Mesendoderm (in vitro differentiated cells): ENCODE results near the gene SRGAP3.

Experiments
- DNase-seq: peaks from one replicate; pipeline ENCODE4 v3.0.0; 2013
- H2AK5ac ChIP-seq: 2 replicates; pipeline ENCODE4 v1.6.1; 2013; ENCODE audit warnings: low read length, inconsistent platforms
- H2BK120ac ChIP-seq: 2 replicates; pipeline ENCODE4 v1.6.1; 2013; ENCODE audit warnings: low read depth, mild to moderate bottlenecking, low read length, moderate library complexity, mixed read lengths
- H2BK15ac ChIP-seq: replicated peaks from 2 replicates; pipeline ENCODE4 v1.6.1; 2013; ENCODE audit warnings: low read depth, mild to moderate bottlenecking, moderate library complexity
- H2BK5ac ChIP-seq: 2 replicates; pipeline ENCODE4 v1.6.1; 2013; ENCODE audit warnings: low read length, inconsistent platforms
- H3K18ac ChIP-seq: 2 replicates; pipeline ENCODE4 v1.6.1; 2013; ENCODE audit warnings: mild to moderate bottlenecking, low read length, mixed read lengths
- H3K23ac ChIP-seq: one replicate; pipeline ENCODE4 v1.6.1; 2013; ENCODE audit warnings: low read length
- H3K27ac ChIP-seq: 2 replicates; pipeline ENCODE4 v1.5.1; 2013; ENCODE audit warnings: low read depth, mild to moderate bottlenecking, inconsistent platforms, low read length, moderate library complexity
- H3K27me3 ChIP-seq: 2 replicates; pipeline ENCODE4 v1.6.1; 2013; ENCODE audit warnings: low read length, control low read depth, mild to moderate bottlenecking, inconsistent platforms; ENCODE audit not compliant: insufficient read depth, poor library complexity
- H3K36me3 ChIP-seq: 2 replicates; pipeline ENCODE4 v1.6.1; 2013; ENCODE audit warnings: low read length, inconsistent platforms; ENCODE audit not compliant: control insufficient read depth, insufficient read depth
- H3K4ac ChIP-seq: one replicate; pipeline ENCODE4 v1.6.1; 2013; ENCODE audit warnings: low read depth, mild to moderate bottlenecking, low read length, moderate library complexity
- H3K4me1 ChIP-seq: 2 replicates; pipeline ENCODE4 v1.6.1; 2013; ENCODE audit warnings: low read depth, low read length, inconsistent platforms; ENCODE audit not compliant: control insufficient read depth
- H3K4me2 ChIP-seq: 2 replicates; pipeline ENCODE4 v1.6.1; 2013; ENCODE audit warnings: low read length
- H3K4me3 ChIP-seq: 2 replicates; pipeline ENCODE4 v1.5.1; 2013; ENCODE audit warnings: mild to moderate bottlenecking, low read length
- H3K56ac ChIP-seq: one replicate; pipeline ENCODE4 v1.6.1; 2013; ENCODE audit warnings: low read length
- H3K79me1 ChIP-seq: 2 replicates; pipeline ENCODE4 v1.6.1; 2013; ENCODE audit warnings: low read length, inconsistent platforms
- H3K79me2 ChIP-seq: 2 replicates; pipeline ENCODE4 v1.6.1; 2013; ENCODE audit warnings: mild to moderate bottlenecking, low read length; ENCODE audit not compliant: control insufficient read depth, insufficient read depth
- H3K9ac ChIP-seq: 2 replicates; pipeline ENCODE4 v1.6.1; 2013; ENCODE audit warnings: low read length, inconsistent platforms
- H4K5ac ChIP-seq: one replicate; pipeline ENCODE4 v1.6.1; 2013; ENCODE audit warnings: low read length
- H4K8ac ChIP-seq: one replicate; pipeline ENCODE4 v1.6.1; 2013; ENCODE audit warnings: low read depth, mild to moderate bottlenecking, control low read depth, low read length, moderate library complexity
- WGBS: extraction: QIAGEN DNeasy Blood & Tissue Kit; methylation state at CpG from one replicate; pipeline ENCODE4 v1.1.7; 2013; ENCODE audit warnings: low lambda C conversion rate, missing lambda C conversion rate; ENCODE audit not compliant: insufficient coverage; ENCODE audit errors: extremely low coverage; 5-methylcytosine and 5-hydroxymethylcytosine counted together

The SRGAP3 gene

DNA sequence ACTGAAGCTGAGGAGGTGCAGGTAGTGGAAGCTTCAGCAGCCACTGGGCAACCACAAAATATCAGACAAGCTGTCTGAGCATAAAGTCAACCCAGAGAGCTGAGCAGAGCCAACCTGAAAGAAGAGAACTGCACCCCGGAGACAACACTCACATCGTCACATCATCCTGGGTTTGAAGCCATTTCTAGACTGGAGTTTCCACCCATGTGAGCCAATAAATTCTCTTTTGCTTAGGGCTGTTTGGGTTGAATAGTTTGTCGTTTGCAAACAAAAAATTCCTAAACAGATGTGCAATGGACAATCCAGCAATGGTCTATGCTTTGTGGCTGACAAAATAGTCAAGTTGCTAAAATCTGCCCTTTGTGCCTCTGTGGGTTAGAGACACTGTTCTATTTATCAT, 270.9 kb downstream of the SRGAP3 start:
- Histone ChIP-seq H3K4me3 (no peak overlapping the region), H2BK5ac (no peak overlapping the region), H3K4me1 (no peaks in the 10 kb centered on the region), H2AK5ac (no peak overlapping the region), H3K79me1 (no peaks in the 10 kb centered on the region), H3K9ac (no peak overlapping the region), H3K56ac (no peak overlapping the region), H4K8ac (no peak overlapping the region), H3K36me3 (no peaks in the 10 kb centered on the region), H3K4ac (no peak overlapping the region), H3K18ac (no peak overlapping the region), H4K5ac (no peak overlapping the region), H3K27me3 (no peaks in the 10 kb centered on the region), H2BK120ac (no peak overlapping the region), H3K79me2 (no peaks in the 10 kb centered on the region), H2BK15ac (no peak overlapping the region), H3K4me2 (no peak overlapping the region), H3K23ac (no peak overlapping the region), H3K27ac (no peak overlapping the region)
- no peak for DNase-seq
- WGBS: no CpG with 5 or more reads among the region's 3 CpGs

DNA sequence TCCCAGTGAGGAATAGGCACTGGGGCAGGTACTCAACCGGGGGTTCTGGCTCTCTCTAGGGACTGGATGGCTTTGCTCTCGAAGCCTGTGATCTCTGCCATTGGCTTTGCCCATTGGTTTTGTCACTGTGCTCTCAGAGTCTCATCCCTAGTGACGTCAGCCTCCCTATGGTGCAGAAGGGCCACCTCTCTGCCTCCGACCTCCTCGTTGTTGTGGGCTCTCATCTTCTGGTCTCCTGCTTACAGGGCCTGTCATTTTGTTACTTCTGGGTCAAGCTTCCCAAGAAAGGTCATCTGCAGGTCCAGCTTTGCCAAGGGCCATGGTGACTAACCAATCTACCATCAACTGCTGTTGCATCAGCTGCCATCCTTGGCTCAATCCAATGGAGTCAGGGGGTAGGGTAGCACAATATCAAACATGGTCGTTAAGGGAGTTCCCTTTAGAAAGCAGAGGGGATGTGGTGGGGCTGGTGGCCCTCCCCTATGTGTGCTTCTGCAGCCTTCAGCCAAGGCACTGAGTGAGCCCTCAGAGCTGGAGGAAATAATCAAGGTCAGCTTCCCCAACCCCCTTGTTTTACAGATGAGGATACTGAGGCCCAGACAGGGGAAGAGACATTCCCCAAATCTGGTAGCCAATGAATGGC, 272.8 kb downstream of the SRGAP3 start:
- H3K4me1 ChIP-seq: no peaks in the 10 kb centered on the region
- no peaks in the 10 kb centered on the region for H3K27me3 ChIP-seq
- H2BK120ac ChIP-seq: no peak overlapping the region
- H2BK15ac ChIP-seq: no peak overlapping the region
- no peak overlapping the region for H3K23ac ChIP-seq
- no CpG with 5 or more reads among the region's 6 CpGs for WGBS
- no peaks in the 10 kb centered on the region for H3K36me3 ChIP-seq
- H4K5ac ChIP-seq: no peak overlapping the region
- H3K9ac ChIP-seq: no peak overlapping the region
- H3K18ac ChIP-seq: no peak overlapping the region
- H3K4ac ChIP-seq: no peak overlapping the region
- no peak overlapping the region for H3K4me2 ChIP-seq
- no peaks in the 10 kb centered on the region for H3K79me1 ChIP-seq
- H3K79me2 ChIP-seq: no peaks in the 10 kb centered on the region
- H2AK5ac ChIP-seq: no peak overlapping the region
- H3K4me3 ChIP-seq: no peak overlapping the region
- DNase-seq: no peak
- no peak overlapping the region for H3K27ac ChIP-seq
- H2BK5ac ChIP-seq: no peak overlapping the region
- no peak overlapping the region for H3K56ac ChIP-seq
- no peak overlapping the region for H4K8ac ChIP-seq

DNA sequence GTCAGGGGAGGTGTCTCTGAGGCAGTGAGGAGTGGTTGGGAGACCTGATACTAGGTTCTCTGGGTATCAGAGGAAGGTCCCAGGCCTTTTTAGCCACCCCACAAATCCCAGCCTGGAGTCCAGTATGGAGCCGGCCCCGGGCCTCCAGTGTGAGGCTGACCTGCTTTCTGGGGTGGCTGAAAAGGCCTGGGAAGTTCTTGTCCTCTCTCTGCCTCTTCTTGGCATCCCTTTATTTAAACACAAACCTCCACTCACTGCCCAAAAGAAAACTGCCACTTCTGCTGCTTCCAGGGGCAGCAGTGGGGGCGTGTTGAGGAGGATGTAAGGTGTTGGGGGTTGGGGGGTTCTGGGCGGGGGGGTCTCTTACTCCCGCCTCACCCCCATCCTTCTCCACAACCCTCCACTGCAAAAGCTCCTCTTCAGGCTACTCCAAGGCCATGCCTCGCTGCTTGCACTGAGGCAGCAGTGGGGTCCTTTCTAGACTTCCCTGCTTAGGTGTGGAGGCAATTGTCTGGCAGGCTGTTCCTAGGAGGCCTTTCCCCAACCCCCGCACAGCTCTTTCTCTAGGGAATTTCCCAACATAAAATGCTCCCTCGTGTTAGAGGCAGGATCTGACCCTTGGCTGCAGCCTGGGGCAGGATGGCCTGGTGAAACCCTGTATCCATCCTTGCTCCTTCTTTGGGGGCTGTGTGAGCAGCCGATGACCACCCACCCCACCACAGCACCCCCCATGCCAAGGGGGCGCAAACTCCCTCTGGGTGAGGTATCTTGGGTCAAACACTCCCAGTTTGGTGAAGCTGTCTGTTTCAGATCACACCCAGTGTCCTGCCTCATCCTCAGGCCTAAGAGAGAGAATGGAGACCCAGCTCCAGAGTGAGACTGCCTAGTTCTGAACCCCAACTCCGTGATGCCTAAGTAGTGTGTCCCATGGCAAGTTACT, 274.1 kb downstream of the SRGAP3 start:
- Histone ChIP-seq H3K79me2 (no peaks in the 10 kb centered on the region), H2BK15ac (no peak overlapping the region), H3K4me2 (no peak overlapping the region), H3K79me1 (no peaks in the 10 kb centered on the region), H2AK5ac (no peak overlapping the region), H3K4me1 (no peaks in the 10 kb centered on the region), H4K5ac (no peak overlapping the region), H3K36me3 (no peaks in the 10 kb centered on the region), H3K23ac (no peak overlapping the region), H3K4ac (no peak overlapping the region), H3K27me3 (no peaks in the 10 kb centered on the region), H2BK5ac (no peak overlapping the region), H4K8ac (no peak overlapping the region), H3K4me3 (no peak overlapping the region), H3K9ac (no peak overlapping the region), H3K18ac (no peak overlapping the region), H2BK120ac (no peak overlapping the region), H3K27ac (no peak overlapping the region), H3K56ac (no peak overlapping the region)
- WGBS: no CpG with 5 or more reads among the region's 11 CpGs
- DNase-seq: no peak

DNA sequence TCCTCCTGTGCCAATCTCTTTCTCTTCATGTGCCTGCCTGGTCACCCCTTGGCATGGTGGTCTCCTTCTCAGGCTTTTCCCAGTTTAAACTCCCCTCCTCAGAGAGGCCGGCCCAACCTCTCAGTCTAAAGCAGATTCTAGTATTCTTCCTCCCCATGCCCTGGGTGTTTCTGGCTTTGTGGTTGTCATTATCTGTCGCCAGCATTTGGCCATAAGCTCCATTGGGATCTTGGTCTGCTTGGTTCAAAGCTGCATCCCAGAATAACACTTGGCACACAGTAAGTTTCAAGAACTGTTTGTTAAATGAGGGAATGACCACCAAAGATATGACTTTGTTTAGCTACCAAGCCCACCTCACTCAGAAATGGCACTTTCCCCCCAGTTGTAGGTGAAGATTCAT, 275.0 kb downstream of the SRGAP3 start:
- Histone ChIP-seq H2BK15ac (no peak overlapping the region), H3K4me1 (no peaks in the 10 kb centered on the region), H3K79me1 (no peaks in the 10 kb centered on the region), H3K27ac (no peak overlapping the region), H3K9ac (no peak overlapping the region), H3K18ac (no peak overlapping the region), H2BK120ac (no peak overlapping the region), H3K4ac (no peak overlapping the region), H3K56ac (no peak overlapping the region), H3K4me2 (no peak overlapping the region), H3K79me2 (no peaks in the 10 kb centered on the region), H2BK5ac (no peak overlapping the region), H4K5ac (no peak overlapping the region), H3K4me3 (no peak overlapping the region), H4K8ac (no peak overlapping the region), H3K36me3 (no peaks in the 10 kb centered on the region), H2AK5ac (no peak overlapping the region), H3K23ac (no peak overlapping the region), H3K27me3 (no peaks in the 10 kb centered on the region)
- WGBS: no CpG with 5 or more reads among the region's 2 CpGs
- DNase-seq: no peak

DNA sequence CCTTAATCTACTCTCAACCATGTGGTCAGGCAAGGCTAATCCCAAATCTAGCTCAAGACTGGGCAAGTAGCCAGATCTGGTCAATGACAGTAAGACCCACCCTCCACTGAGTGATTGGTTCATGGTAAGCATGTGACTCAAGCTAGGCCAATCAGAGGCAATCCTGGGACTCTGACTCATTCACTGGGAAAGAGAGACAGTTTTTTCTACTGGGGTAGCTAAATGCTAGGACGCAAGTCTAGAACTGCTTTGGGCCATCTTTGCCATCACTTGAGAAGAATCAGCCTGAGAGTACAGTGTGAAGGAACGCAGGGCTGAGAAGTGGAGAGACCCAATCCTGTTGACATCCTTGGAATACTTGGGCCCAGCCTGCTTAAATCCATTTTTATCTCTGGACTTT, 276.8 kb downstream of the SRGAP3 start:
- Histone ChIP-seq H3K4me2 (no peak overlapping the region), H3K23ac (no peak overlapping the region), H2BK15ac (no peak overlapping the region), H4K8ac (no peak overlapping the region), H3K9ac (no peak overlapping the region), H2BK120ac (no peak overlapping the region), H3K4me3 (no peak overlapping the region), H4K5ac (no peak overlapping the region), H2AK5ac (no peak overlapping the region), H3K27me3 (no peaks in the 10 kb centered on the region), H3K79me1 (no peaks in the 10 kb centered on the region), H3K56ac (no peak overlapping the region), H3K27ac (no peak overlapping the region), H3K79me2 (no peaks in the 10 kb centered on the region), H3K4me1 (no peaks in the 10 kb centered on the region), H2BK5ac (no peak overlapping the region), H3K36me3 (no peaks in the 10 kb centered on the region), H3K4ac (no peak overlapping the region), H3K18ac (no peak overlapping the region)
- WGBS: no CpG with 5 or more reads among the region's 2 CpGs
- peak; percentile 51 for DNase-seq
